ENCODE results near the gene ZNF536.
"Not testable (repeated sequence)": the region's sequence is repeated elsewhere in the genome, so short reads cannot be mapped to it uniquely, and the experiment has no call there.

The ZNF536 gene

GRCh38 chr19:30344446-30345425, 27.4 kb upstream of the ZNF536 start:
- Histone ChIP-seq H3K9ac (ENCODE audit: low read length) (no peak overlapping the region), H3K4me1 (ENCODE audit: control insufficient read depth, insufficient read depth, low read length) (peaks cover 5% of the 10 kb centered on the region; the same call in 1 of the 2 replicates), H3K9me3 (ENCODE audit: control insufficient read depth, insufficient read depth, low read depth, low read length) (no peaks in the 10 kb centered on the region), H3K27me3 (ENCODE audit: control insufficient read depth, insufficient read depth, low read length) (no peaks in the 10 kb centered on the region), H3K27ac (ENCODE audit: low read depth, low read length) (no peak overlapping the region), H3K36me3 (ENCODE audit: control insufficient read depth, insufficient read depth, low read length) (no peaks in the 10 kb centered on the region), H3K4me3 (ENCODE audit: low read depth, low read length) (no peak overlapping the region)

DNA sequence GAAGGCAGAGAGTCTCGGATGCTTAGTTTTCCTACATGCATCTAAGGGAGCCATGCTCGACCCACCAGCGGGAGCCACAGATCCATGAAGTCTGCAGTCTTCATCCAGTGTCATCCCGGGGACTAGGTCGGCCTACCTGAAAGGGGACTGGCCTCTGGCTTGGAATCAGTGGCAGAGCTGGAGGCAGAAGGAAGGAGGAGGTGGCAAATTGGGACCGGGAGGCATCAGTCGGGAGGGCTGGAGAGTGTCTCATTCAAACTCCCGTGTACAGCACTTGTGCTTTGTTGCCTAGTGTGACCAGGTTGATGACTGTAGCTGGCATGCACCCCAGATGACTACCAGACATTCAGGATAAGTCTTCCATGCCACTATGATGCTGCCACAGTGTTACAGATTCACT, 26.5 kb upstream of the ZNF536 start:
- Histone ChIP-seq H3K4me3 (ENCODE audit: low read depth, low read length) (no peak overlapping the region), H3K9me3 (ENCODE audit: control insufficient read depth, insufficient read depth, low read depth, low read length) (no peaks in the 10 kb centered on the region), H3K9ac (ENCODE audit: low read length) (no peak overlapping the region), H3K27me3 (ENCODE audit: control insufficient read depth, insufficient read depth, low read length) (no peaks in the 10 kb centered on the region), H3K4me1 (ENCODE audit: control insufficient read depth, insufficient read depth, low read length) (peaks cover 5% of the 10 kb centered on the region; the same call in 1 of the 2 replicates), H3K27ac (ENCODE audit: low read depth, low read length) (no peak overlapping the region), H3K36me3 (ENCODE audit: control insufficient read depth, insufficient read depth, low read length) (no peaks in the 10 kb centered on the region)

- H3K27me3 ChIP-seq (ENCODE audit: control insufficient read depth, insufficient read depth, low read length); H3K36me3 ChIP-seq (ENCODE audit: control insufficient read depth, insufficient read depth, low read length); H3K27ac ChIP-seq (ENCODE audit: low read depth, low read length); H3K4me3 ChIP-seq (ENCODE audit: low read depth, low read length); H3K9ac ChIP-seq (ENCODE audit: low read length); H3K9me3 ChIP-seq (ENCODE audit: control insufficient read depth, insufficient read depth, low read depth, low read length): not testable (repeated sequence)
- H3K4me1 ChIP-seq (ENCODE audit: control insufficient read depth, insufficient read depth, low read length): peaks cover 13% of the 10 kb centered on the region
These were observed 25.7 kb upstream of the ZNF536 start for GRCh38 chr19:30346468-30346867.

DNA sequence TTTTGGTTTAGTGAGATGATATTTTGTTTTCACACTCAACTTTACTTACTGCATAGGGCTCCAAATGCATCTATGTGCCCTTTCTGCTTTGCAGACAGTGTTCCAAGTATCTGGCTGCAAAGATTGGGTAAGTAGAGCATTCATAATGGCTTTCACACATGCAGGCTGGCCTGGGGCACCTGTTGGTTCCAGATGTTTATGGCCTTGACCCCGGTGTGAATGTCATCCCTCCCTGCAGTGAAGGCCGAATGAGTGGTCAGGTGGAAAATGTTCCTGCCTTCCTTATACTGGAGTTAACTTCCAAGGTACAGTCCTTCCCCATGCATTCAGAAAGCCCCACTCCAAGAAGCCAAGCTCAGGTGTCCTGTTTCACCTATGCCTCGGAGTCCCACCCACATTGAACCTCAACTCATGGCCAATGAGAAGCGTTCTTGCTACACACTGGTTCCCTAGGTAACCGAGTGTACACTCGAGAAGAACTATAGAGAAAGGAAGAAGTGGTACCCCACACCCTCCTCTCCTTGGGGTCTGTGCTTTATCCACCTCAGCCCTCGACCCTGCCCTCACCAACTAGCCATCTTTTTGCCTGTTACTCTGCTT, 23.0 kb upstream of the ZNF536 start:
- no peak overlapping the region for H3K9ac ChIP-seq (ENCODE audit: low read length)
- no peaks in the 10 kb centered on the region for H3K9me3 ChIP-seq (ENCODE audit: control insufficient read depth, insufficient read depth, low read depth, low read length)
- H3K4me1 ChIP-seq (ENCODE audit: control insufficient read depth, insufficient read depth, low read length): peaks cover 22% of the 10 kb centered on the region
- no peak overlapping the region for H3K4me3 ChIP-seq (ENCODE audit: low read depth, low read length)
- H3K27me3 ChIP-seq (ENCODE audit: control insufficient read depth, insufficient read depth, low read length): no peaks in the 10 kb centered on the region
- no peak overlapping the region for H3K27ac ChIP-seq (ENCODE audit: low read depth, low read length)
- H3K36me3 ChIP-seq (ENCODE audit: control insufficient read depth, insufficient read depth, low read length): no peaks in the 10 kb centered on the region

- no peaks in the 10 kb centered on the region for H3K36me3 ChIP-seq (ENCODE audit: control insufficient read depth, insufficient read depth, low read length)
- no peak overlapping the region for H3K9ac ChIP-seq (ENCODE audit: low read length)
- no peak overlapping the region for H3K4me3 ChIP-seq (ENCODE audit: low read depth, low read length)
- H3K9me3 ChIP-seq (ENCODE audit: control insufficient read depth, insufficient read depth, low read depth, low read length): no peaks in the 10 kb centered on the region
- peak overlapping the region; percentile 27; the same call in 1 of the 2 replicates for H3K27ac ChIP-seq (ENCODE audit: low read depth, low read length)
- H3K4me1 ChIP-seq (ENCODE audit: control insufficient read depth, insufficient read depth, low read length): peaks cover 22% of the 10 kb centered on the region
- no peaks in the 10 kb centered on the region for H3K27me3 ChIP-seq (ENCODE audit: control insufficient read depth, insufficient read depth, low read length)
These were observed 21.2 kb upstream of the ZNF536 start for GRCh38 chr19:30350692-30351663.

DNA sequence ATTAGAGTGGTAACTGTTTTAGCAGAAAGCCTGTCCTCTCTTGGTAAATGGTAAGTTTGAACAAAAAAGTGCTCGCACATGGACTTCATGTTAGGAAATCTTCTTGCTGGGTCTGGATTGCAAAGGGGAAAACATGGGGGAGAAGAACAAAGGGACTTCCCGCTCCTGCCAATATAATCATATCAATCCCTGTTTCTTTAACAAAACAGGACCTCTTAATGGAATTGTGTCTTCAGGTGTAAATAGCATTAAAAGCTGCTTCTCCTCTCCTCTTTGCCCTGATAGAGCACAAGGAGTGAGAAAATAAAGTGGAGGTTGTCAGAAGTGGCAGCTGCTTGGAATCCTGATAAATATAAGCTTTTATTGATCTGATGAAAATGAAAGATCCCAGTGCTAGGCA, 20.4 kb upstream of the ZNF536 start:
- H3K9ac ChIP-seq (ENCODE audit: low read length): no peak overlapping the region

GRCh38 chr19:30353394-30353945, 18.7 kb upstream of the ZNF536 start:
- no peak overlapping the region for H3K9ac ChIP-seq (ENCODE audit: low read length)
- no peaks in the 10 kb centered on the region for H3K27me3 ChIP-seq (ENCODE audit: control insufficient read depth, insufficient read depth, low read length)
- H3K4me3 ChIP-seq (ENCODE audit: low read depth, low read length): no peak overlapping the region
- peaks cover 22% of the 10 kb centered on the region for H3K4me1 ChIP-seq (ENCODE audit: control insufficient read depth, insufficient read depth, low read length)
- no peaks in the 10 kb centered on the region for H3K9me3 ChIP-seq (ENCODE audit: control insufficient read depth, insufficient read depth, low read depth, low read length)
- H3K36me3 ChIP-seq (ENCODE audit: control insufficient read depth, insufficient read depth, low read length): no peaks in the 10 kb centered on the region
- no peak overlapping the region for H3K27ac ChIP-seq (ENCODE audit: low read depth, low read length)

More for the DNA sequence above, 20.4 kb upstream of the ZNF536 start:
- Histone ChIP-seq H3K27ac (ENCODE audit: low read depth, low read length) (no peak overlapping the region; the same call in 1 of the 2 replicates), H3K27me3 (ENCODE audit: control insufficient read depth, insufficient read depth, low read length) (no peaks in the 10 kb centered on the region), H3K36me3 (ENCODE audit: control insufficient read depth, insufficient read depth, low read length) (no peaks in the 10 kb centered on the region), H3K9me3 (ENCODE audit: control insufficient read depth, insufficient read depth, low read depth, low read length) (no peaks in the 10 kb centered on the region), H3K4me3 (ENCODE audit: low read depth, low read length) (no peak overlapping the region), H3K4me1 (ENCODE audit: control insufficient read depth, insufficient read depth, low read length) (peaks cover 22% of the 10 kb centered on the region)

DNA sequence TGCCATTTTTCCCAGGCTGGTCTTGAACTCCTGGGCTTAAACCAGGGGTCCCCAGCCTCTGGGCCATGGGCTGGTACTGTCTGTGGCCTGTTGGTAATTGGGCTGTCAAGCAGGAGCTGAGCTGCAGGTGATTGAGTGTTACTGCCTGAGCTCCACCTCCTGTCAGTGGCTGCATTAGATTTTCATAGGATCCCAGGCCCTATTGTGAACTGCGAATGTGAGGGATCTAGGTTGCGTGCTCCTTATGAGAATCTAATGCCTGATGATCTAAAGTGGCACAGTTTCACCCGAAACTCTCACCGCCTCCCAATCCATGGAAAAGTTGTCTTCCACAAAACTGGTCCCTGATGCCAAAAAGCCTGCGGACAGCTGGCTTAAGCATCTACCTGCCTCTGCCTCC, 16.6 kb upstream of the ZNF536 start:
- Histone ChIP-seq H3K9me3 (ENCODE audit: control insufficient read depth, insufficient read depth, low read depth, low read length) (no peaks in the 10 kb centered on the region), H3K9ac (ENCODE audit: low read length) (no peak overlapping the region), H3K36me3 (ENCODE audit: control insufficient read depth, insufficient read depth, low read length) (no peaks in the 10 kb centered on the region), H3K27ac (ENCODE audit: low read depth, low read length) (no peak overlapping the region), H3K4me3 (ENCODE audit: low read depth, low read length) (no peak overlapping the region), H3K4me1 (ENCODE audit: control insufficient read depth, insufficient read depth, low read length) (peaks cover 24% of the 10 kb centered on the region), H3K27me3 (ENCODE audit: control insufficient read depth, insufficient read depth, low read length) (no peaks in the 10 kb centered on the region; the same call in 1 of the 2 replicates)

GRCh38 chr19:30356951-30357579, 15.1 kb upstream of the ZNF536 start:
- no peak overlapping the region for H3K27ac ChIP-seq (ENCODE audit: low read depth, low read length)
- no peaks in the 10 kb centered on the region for H3K36me3 ChIP-seq (ENCODE audit: control insufficient read depth, insufficient read depth, low read length)
- H3K4me1 ChIP-seq (ENCODE audit: control insufficient read depth, insufficient read depth, low read length): peaks cover 16% of the 10 kb centered on the region
- no peak overlapping the region for H3K4me3 ChIP-seq (ENCODE audit: low read depth, low read length)
- no peaks in the 10 kb centered on the region; the same call in 1 of the 2 replicates for H3K27me3 ChIP-seq (ENCODE audit: control insufficient read depth, insufficient read depth, low read length)
- H3K9me3 ChIP-seq (ENCODE audit: control insufficient read depth, insufficient read depth, low read depth, low read length): no peaks in the 10 kb centered on the region
- H3K9ac ChIP-seq (ENCODE audit: low read length): no peak overlapping the region

GRCh38 chr19:30357580-30357954, 14.6 kb upstream of the ZNF536 start:
- no peaks in the 10 kb centered on the region for H3K36me3 ChIP-seq (ENCODE audit: control insufficient read depth, insufficient read depth, low read length)
- no peaks in the 10 kb centered on the region for H3K9me3 ChIP-seq (ENCODE audit: control insufficient read depth, insufficient read depth, low read depth, low read length)

More at GRCh38 chr19:30357580-30357954, 14.6 kb upstream of the ZNF536 start:
- H3K27me3 ChIP-seq (ENCODE audit: control insufficient read depth, insufficient read depth, low read length): no peaks in the 10 kb centered on the region; the same call in 1 of the 2 replicates
- no peak overlapping the region for H3K27ac ChIP-seq (ENCODE audit: low read depth, low read length)
- H3K9ac ChIP-seq (ENCODE audit: low read length): no peak overlapping the region
- H3K4me1 ChIP-seq (ENCODE audit: control insufficient read depth, insufficient read depth, low read length): peaks cover 12% of the 10 kb centered on the region
- no peak overlapping the region for H3K4me3 ChIP-seq (ENCODE audit: low read depth, low read length)
